OCI-M2 (cell line): ENCODE data around the gene ANKRD34A.
"Not testable (repeated sequence)": the region's sequence is repeated elsewhere in the genome, so short reads cannot be mapped to it uniquely, and the experiment has no call there.

Experiments used
- DNase-seq: peaks from one replicate; lab custom pipeline; 2025; ENCODE audit not compliant: unreplicated experiment; lab: John Stamatoyannopoulos, UW

The ANKRD34A gene

DNA sequence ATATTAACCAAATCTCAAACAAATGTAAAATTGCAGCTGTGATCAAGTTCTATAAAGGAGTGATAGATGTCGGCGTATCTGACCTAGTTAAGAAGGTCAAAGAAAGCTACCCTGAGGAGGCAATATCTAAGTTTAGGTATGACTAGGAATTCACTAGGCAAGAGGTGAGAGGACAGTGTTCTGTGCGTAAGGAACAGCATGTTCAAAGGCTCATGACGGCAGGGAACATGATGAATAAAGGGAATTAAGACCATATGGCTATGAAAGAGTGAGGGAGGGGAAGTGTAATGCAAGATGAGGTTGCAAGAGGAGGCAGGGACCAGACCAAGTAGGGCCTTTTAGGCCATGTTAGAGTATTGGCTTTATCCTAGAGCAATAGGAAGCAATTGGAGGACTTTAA is 15.2 kb downstream of the ANKRD34A start:
- no peak for DNase-seq

GRCh38 chr1:145947551-145947950 is 16.8 kb downstream of the ANKRD34A start:
- no peak for DNase-seq

DNA sequence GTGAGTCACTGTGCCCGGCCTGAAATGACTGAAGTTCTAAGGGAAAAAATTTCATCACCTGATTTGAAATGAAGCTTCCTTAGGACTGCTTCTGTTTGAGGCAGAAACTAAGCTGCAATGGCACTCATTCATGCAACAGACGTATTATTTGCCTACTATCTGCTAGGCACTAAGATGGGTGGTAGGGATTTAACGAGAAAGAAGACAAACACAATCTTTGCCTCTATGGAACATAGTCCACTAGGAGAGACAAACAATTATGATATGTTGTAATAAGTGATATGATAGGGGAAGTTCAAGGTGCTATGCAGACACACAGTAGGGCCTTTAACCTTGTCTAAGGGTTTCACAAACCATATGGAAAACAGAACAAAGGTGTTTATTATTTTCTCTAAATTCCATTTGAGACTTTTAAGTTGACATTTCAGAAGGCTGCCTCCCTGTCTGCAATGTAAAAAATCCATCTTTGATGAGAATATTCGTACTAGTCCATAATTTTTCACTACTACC is 17.8 kb downstream of the ANKRD34A start:
- no peak for DNase-seq

DNA sequence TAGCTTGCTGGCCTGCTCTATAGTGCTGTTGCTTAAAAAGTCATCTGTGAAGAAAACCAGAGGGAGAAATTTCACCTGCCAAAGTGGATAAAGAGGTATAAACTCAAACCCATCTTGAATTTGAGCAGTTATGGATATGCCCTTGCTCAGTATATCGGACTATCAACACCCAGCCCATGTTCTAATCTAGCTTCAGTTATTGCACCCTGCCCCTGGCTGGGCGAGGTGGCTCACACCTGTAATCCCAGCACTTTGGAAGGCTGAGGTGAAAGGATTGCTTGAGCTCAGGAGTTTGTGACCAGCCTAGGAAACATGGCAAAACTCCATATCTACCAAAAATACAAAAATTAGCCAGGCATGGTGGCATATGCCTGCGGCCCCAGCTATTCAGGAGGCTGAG is 19.8 kb downstream of the ANKRD34A start:
- DNase-seq, result no peak

- no peak for DNase-seq
Measured at GRCh38 chr1:145942871-145943270, 21.5 kb downstream of the ANKRD34A start.

DNA sequence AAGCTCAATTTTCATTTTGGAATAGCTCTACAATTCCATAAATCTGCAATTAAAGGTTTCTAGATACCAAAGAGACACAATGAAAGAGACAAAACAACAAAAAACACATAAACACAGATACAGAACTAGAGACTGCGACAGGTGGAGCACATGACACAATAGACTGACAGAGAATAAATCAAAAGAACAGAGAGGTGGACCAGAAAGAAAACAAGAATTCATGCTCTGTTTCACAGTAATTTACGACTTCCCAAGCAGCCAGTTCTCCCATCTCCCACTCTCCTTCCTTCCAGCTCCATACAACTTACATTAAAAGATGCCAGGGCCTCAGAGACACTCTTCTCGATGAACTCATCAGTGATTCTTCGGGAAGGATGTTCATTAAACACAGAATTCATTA is 22.0 kb downstream of the ANKRD34A start:
- no peak for DNase-seq

- DNase-seq, result no peak
Measured at GRCh38 chr1:145937436-145937835, 26.9 kb downstream of the ANKRD34A start.

DNA sequence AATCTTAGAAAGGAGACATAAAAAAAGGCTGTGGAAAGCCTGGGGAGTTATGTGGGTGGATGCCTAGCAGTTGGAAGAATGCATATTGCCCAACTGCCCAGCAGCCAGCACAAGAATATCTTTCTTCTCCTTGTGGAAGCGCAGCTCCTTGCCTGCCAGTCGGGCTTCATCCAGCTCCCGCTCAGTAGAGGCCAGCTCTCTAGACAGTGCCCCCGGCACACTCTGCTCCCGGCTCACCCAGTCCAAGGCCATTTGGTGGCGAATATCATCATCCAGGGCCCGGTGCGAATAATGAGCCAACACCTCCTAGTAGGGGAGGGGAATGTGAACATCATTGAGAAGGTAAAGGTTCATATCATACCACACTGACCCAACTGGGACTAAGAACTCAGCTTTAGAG is 28.1 kb downstream of the ANKRD34A start:
- DNase-seq, result no peak

- no peak for DNase-seq
Measured at GRCh38 chr1:145935708-145936107, 28.7 kb downstream of the ANKRD34A start.

DNA sequence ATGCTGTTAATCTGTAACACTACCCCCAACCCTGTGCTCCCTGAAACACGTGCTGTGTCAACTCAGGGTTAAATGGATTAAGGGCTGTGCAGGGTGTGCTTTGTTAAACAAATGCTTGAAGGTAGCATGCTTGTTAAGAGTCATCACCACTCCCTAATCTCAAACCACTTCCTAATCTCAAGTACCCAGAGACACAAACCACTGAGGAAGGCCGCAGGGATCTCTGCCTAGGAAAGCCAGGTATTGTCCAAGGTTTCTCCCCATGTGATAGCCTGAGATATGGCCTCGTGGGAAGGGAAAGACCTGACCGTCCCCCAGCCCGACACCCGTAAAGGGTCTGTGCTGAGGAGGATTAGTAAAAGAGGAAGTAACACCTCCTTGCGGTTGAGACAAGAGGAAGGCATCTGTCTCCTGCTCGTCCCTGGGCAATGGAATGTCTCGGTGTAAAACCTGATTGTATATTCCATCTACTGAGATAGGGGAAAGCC is 31.8 kb downstream of the ANKRD34A start:
- not testable (repeated sequence) for DNase-seq

DNA sequence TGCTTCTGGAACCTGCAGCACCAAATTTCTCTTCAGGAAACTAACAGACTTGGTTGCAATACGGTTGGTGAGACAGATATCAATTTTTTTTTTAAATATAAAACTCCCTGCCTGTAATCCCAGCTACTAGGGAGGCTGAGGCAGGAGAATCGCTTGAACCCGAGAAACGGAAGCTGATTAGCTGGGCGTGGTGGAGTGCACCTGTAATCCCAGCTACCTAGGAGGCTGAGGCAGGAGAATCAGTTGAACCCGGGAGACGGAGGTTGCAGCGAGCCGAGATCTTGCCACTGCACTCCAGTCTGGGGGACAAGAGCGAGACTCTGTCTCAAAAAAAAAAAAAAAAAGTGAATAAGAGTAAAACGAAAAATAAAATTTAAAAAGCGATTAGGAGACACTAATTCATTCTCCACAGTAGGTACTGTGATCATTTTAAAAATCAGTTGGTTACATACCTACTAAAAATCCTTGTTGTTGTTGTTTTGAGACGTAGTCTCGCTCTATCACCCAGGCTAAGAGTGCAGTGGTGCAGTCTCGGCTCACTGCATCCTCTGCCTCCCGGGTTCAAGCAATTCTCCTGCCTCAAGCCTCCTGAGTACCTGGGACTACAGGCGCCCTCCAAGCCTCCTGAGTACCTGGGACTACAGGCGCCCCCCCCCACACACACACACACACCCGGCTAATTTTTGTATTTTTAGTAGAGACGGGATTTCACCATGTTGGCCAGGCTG is 36.3 kb downstream of the ANKRD34A start:
- no peak for DNase-seq

DNA sequence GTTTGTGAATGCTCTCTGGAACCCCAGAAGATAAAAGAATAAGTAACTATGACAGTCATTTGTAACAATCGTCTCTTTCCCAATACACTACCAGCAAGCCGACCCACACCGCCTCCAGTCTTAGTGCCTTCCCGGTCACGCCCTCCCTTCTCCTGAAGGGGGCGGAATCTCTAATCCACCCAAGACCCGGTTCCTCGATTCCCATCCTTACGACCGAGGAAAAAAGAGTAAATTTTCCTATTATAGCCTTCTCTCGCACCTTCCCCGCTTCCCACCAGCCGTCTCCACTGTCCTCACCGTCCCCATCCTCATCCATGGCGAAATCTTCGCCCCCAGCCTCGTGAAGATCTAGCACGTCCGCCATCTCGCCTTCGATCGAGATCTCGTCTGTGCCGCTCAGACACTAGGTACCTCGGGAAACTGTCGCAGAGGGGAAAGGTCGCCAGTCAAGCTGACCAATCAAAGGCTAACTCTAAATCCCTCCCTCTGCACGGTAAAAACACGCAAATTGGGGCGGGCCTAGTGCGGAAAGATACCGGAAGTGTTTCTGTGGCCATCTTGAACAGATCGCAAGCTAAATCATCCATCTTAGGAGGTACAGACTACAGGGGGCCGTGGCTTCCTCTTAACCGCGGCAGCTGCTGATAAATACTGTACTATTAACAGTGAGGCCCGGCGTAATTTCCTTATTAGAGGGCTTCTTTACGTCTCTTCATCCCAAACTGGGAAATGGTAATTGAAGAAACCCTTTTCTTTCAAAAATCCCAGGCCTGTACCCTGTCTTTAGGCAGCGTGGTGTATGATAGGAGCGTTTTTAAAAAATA is 37.1 kb downstream of the ANKRD34A start, which contains the start of gene RBM8A:
Gene RBM8A (minus strand): TSS at position 422 of the 824 bp plus-strand sequence. CDS start 58 bp downstream, at position 364.
- peak; percentile 47 for DNase-seq

GRCh38 chr1:145926686-145927062 is 37.7 kb downstream of the ANKRD34A start:
- DNase-seq, result no peak

- no peak for DNase-seq
Measured at GRCh38 chr1:145922266-145922665, 42.1 kb downstream of the ANKRD34A start.

- DNase-seq, result not testable (repeated sequence)
Measured at GRCh38 chr1:145920297-145920696, 44.1 kb downstream of the ANKRD34A start.

- DNase-seq, result peak; percentile 10
Measured at GRCh38 chr1:145918992-145919939, 45.1 kb downstream of the ANKRD34A start.

- DNase-seq, result peak; percentile 66
Measured at GRCh38 chr1:145918144-145918991, 46.0 kb downstream of the ANKRD34A start, which contains the start of gene PEX11B. Gene PEX11B (minus strand): TSS chr1:145918717. CDS start chr1:145918688, 29 bp downstream.

GRCh38 chr1:145917595-145917994 is 46.8 kb downstream of the ANKRD34A start:
- no peak for DNase-seq

DNA sequence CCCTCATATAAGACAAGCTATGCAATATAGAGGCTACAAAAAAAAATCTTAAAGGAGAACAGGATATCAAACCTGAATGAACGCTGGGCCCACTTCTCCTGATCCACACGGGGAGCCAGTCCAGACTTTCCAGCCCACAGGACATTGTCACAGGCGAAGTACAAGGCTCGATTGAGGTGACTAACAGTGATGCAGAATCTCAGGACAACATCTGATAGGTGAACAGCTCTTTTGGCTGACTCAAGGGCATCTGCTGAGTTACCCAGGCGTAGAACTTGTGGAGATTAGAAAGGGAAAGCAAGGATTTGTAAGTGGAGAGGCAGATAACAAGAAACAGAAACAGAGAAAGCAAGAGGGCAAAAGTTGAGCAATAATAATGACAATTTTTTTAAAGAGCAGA is 47.6 kb downstream of the ANKRD34A start:
- DNase-seq, result no peak
